Left ventricle myocardium inferior (tissue), 1 donor: Measurements from ENCODE around the gene C14orf132. TPM values are rescaled to one million over a fixed set of nuclear protein-coding genes. Genes with fewer than 3 reads are reported as not detected.

ENCODE experiments used
- DNase-seq: peaks from one replicate; pipeline ENCODE4 v3.0.0-alpha.2; 2020
- H3K27ac ChIP-seq: fragments of 200-600 bp; replicated peaks from 2 replicates; pipeline ENCODE4 v1.8.0; 2021
- H3K27me3 ChIP-seq: fragments of 200-600 bp; 2 replicates; pipeline ENCODE4 v1.8.0; 2021; ENCODE audit warnings: low read depth
- H3K36me3 ChIP-seq: fragments of 200-600 bp; 2 replicates; pipeline ENCODE4 v1.8.0; 2021
- H3K4me1 ChIP-seq: fragments of 200-600 bp; 2 replicates; pipeline ENCODE4 v1.8.0; 2021
- H3K4me3 ChIP-seq: fragments of 200-600 bp; 2 replicates; pipeline ENCODE4 v1.8.0; 2021; ENCODE audit warnings: mild to moderate bottlenecking, moderate library complexity
- H3K9me3 ChIP-seq: fragments of 200-600 bp; replicated peaks from 2 replicates; pipeline ENCODE4 v1.8.0; 2021
- intact Hi-C: fragments of 100-400 bp; cut with micrococcal nuclease; formaldehyde crosslinking; loops from one replicate; pipeline ENCODE4 v1.11.0; 2022
- total RNA-seq: library from RNA; stranded (reverse); fragmentation: NEBNext Ultra II Directional; extraction: Animal tissue kit (Norgen Biotek cat#: 25700); gene quantifications from one replicate; pipeline ENCODE4 v1.2.1, GENCODE V29; 2021
- TF ChIP-seq, protein P1 (sequence below): fragments of 200-600 bp; IDR thresholded peaks from 2 replicates; pipeline ENCODE4 v1.8.0; 2021; ENCODE audit warnings: antibody characterized with exemption, mild to moderate bottlenecking, borderline replicate concordance
- donor health status: DM: no; HTN: yes; CAD: no; lungs with severe emphysema.

The C14orf132 gene
- total RNA-seq, 1 donor from 2014 or later, result 4.8 TPM

DNA sequence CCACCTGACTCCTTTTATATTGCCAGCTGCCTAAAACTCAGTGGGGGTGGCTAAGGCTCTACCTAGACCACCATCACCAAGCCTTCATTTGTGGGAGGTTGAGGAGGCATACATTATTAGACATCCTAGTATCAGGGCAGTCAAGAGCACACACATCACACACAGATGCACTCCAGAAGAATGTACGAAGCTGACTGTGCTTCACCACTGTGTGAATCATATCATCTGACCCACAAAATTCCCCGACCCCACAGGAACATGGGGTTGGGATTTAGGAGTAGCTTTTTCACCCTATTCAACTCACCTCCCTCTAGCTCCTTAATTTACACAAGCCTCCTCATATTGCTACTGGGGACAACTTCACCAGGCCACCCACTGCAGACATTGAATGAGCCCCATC, 100.7 kb downstream of the C14orf132 start:
- intact Hi-C loops, result no loop called here
- no peaks in the 10 kb centered on the region for H3K4me1 ChIP-seq
- peaks cover 45% of the 10 kb centered on the region for H3K9me3 ChIP-seq
- H3K4me3 ChIP-seq, result no peak overlapping the region
- no peaks in the 10 kb centered on the region for H3K36me3 ChIP-seq
- TF ChIP-seq, protein P1, sequence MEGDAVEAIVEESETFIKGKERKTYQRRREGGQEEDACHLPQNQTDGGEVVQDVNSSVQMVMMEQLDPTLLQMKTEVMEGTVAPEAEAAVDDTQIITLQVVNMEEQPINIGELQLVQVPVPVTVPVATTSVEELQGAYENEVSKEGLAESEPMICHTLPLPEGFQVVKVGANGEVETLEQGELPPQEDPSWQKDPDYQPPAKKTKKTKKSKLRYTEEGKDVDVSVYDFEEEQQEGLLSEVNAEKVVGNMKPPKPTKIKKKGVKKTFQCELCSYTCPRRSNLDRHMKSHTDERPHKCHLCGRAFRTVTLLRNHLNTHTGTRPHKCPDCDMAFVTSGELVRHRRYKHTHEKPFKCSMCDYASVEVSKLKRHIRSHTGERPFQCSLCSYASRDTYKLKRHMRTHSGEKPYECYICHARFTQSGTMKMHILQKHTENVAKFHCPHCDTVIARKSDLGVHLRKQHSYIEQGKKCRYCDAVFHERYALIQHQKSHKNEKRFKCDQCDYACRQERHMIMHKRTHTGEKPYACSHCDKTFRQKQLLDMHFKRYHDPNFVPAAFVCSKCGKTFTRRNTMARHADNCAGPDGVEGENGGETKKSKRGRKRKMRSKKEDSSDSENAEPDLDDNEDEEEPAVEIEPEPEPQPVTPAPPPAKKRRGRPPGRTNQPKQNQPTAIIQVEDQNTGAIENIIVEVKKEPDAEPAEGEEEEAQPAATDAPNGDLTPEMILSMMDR, result no peak
- no peak overlapping the region for H3K27ac ChIP-seq
- DNase-seq, result no peak
- H3K27me3 ChIP-seq, result peaks cover 12% of the 10 kb centered on the region

DNA sequence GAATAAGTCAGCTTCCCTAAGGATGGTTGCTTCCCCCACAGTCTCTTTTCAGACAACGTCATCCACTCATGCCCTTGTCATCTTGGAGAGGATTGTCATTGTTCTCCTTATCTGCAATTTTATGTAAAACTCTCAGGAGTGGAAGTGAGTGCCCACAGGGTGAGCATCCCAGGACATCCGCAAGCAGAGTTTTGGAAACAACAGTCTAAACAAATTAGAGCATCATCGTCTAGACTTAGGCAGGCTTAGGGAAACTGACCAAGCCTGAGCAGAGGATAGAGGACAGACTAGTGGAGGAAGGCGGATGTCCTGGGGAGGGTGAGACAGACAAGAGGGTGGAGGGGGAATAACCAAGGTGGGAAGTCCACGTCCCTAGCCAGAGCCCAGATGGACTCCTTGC, 101.8 kb downstream of the C14orf132 start:
- DNase-seq, result no peak
- TF ChIP-seq, protein P1, result no peak
- intact Hi-C loops, result no loop called here
- peaks cover 45% of the 10 kb centered on the region for H3K9me3 ChIP-seq
- no peak overlapping the region for H3K27ac ChIP-seq
- peaks cover 1% of the 10 kb centered on the region for H3K4me1 ChIP-seq
- no peak overlapping the region for H3K4me3 ChIP-seq
- no peaks in the 10 kb centered on the region for H3K36me3 ChIP-seq
- H3K27me3 ChIP-seq, result peaks cover 12% of the 10 kb centered on the region

Other genes with a start within 250 kb of the C14orf132 start
- not detected for gene TUNAR, start 162.5 kb upstream of the C14orf132 start, total RNA-seq
- gene BDKRB2, start 165.5 kb downstream of the C14orf132 start, total RNA-seq, result 0.49 TPM
- not detected for gene BDKRB1, start 216.8 kb downstream of the C14orf132 start, total RNA-seq